ENCODE results near the gene RTN4RL2. TPM values are rescaled to one million over a fixed set of nuclear protein-coding genes. Genes with fewer than 3 reads are reported as not detected.

The RTN4RL2 gene
- total RNA-seq: 2.5 TPM

GRCh38 chr11:57460022-57460757 lies at the start of gene RTN4RL2:
TSS of gene RTN4RL2 (plus strand) at chr11:57460528. CDS start at chr11:57460866, 338 bp downstream.
- DNase-seq (ENCODE audit: low spot score) (no peak), ATAC-seq (no peak)
- intact Hi-C loops (cut with DNase I): no loop called here

- ATAC-seq: no peak
- DNase-seq (ENCODE audit: low spot score): no peak
- intact Hi-C loops (cut with DNase I): loop anchor here (1.0 kb wide), 1 partner anchor 37 kb away; no protein-coding TSS in a partner anchor
Observed at GRCh38 chr11:57413681-57414080, 46.6 kb upstream of the RTN4RL2 start.

GRCh38 chr11:57414612-57415212 lies 45.6 kb upstream of the RTN4RL2 start:
- DNase-seq (ENCODE audit: low spot score) (no peak), ATAC-seq (no peak)
- intact Hi-C loops (cut with DNase I): loop anchor here (1.0 kb wide), 1 partner anchor 38 kb away; no protein-coding TSS in a partner anchor

GRCh38 chr11:57416436-57416835 lies 43.9 kb upstream of the RTN4RL2 start:
- intact Hi-C loops (cut with DNase I): no loop called here
- ATAC-seq: no peak
- DNase-seq (ENCODE audit: low spot score): no peak

GRCh38 chr11:57417056-57417455 lies 43.3 kb upstream of the RTN4RL2 start:
- ATAC-seq (peak; percentile 58), DNase-seq (ENCODE audit: low spot score) (no peak)
- intact Hi-C loops (cut with DNase I): no loop called here

GRCh38 chr11:57418131-57418530 lies 42.2 kb upstream of the RTN4RL2 start:
- ATAC-seq (no peak), DNase-seq (ENCODE audit: low spot score) (no peak)
- intact Hi-C loops (cut with DNase I): no loop called here

GRCh38 chr11:57419146-57419545 lies 41.2 kb upstream of the RTN4RL2 start:
- ATAC-seq: no peak
- no peak for DNase-seq (ENCODE audit: low spot score)
- intact Hi-C loops (cut with DNase I): no loop called here

GRCh38 chr11:57421066-57421465 lies 39.3 kb upstream of the RTN4RL2 start:
- DNase-seq (ENCODE audit: low spot score): no peak
- no peak for ATAC-seq
- intact Hi-C loops (cut with DNase I): no loop called here

- ATAC-seq (no peak), DNase-seq (ENCODE audit: low spot score) (no peak)
- intact Hi-C loops (cut with DNase I): no loop called here
Observed at GRCh38 chr11:57421805-57422204, 38.5 kb upstream of the RTN4RL2 start.

GRCh38 chr11:57422669-57423068 lies 37.7 kb upstream of the RTN4RL2 start:
- no peak for ATAC-seq
- DNase-seq (ENCODE audit: low spot score): no peak
- intact Hi-C loops (cut with DNase I): no loop called here

- DNase-seq (ENCODE audit: low spot score) (no peak), ATAC-seq (no peak)
- intact Hi-C loops (cut with DNase I): no loop called here
Observed at GRCh38 chr11:57424137-57424791, 36.1 kb upstream of the RTN4RL2 start.

- DNase-seq (ENCODE audit: low spot score) (peak; percentile 83), ATAC-seq (peak; percentile 68)
- intact Hi-C loops (cut with DNase I): no loop called here
Observed at GRCh38 chr11:57424792-57425564, 35.4 kb upstream of the RTN4RL2 start.

- peak; percentile 82 for DNase-seq (ENCODE audit: low spot score)
- intact Hi-C loops (cut with DNase I): no loop called here
- ATAC-seq: peak; percentile 70
Observed at GRCh38 chr11:57425565-57426438, 34.5 kb upstream of the RTN4RL2 start.

- DNase-seq (ENCODE audit: low spot score) (no peak), ATAC-seq (no peak)
- intact Hi-C loops (cut with DNase I): no loop called here
Observed at GRCh38 chr11:57426439-57426928, 33.8 kb upstream of the RTN4RL2 start.

- DNase-seq (ENCODE audit: low spot score) (peak; percentile 91), ATAC-seq (peak; percentile 83)
- intact Hi-C loops (cut with DNase I): no loop called here
Observed at GRCh38 chr11:57426929-57427726, 33.2 kb upstream of the RTN4RL2 start, which contains the start of gene SLC43A3. TSS of gene SLC43A3 (minus strand) at chr11:57427121. CDS start at chr11:57426172, 949 bp downstream.

GRCh38 chr11:57427727-57428082 lies 32.6 kb upstream of the RTN4RL2 start:
- ATAC-seq: peak; percentile 80
- DNase-seq (ENCODE audit: low spot score): peak; percentile 93
- intact Hi-C loops (cut with DNase I): no loop called here

- DNase-seq (ENCODE audit: low spot score) (no peak), ATAC-seq (no peak)
- intact Hi-C loops (cut with DNase I): no loop called here
Observed at GRCh38 chr11:57428643-57429042, 31.7 kb upstream of the RTN4RL2 start.
